GM18907 (cell line): Measurements from ENCODE around the gene GRIA2.
"Not testable (repeated sequence)": the region's sequence is repeated elsewhere in the genome, so short reads cannot be mapped to it uniquely, and the experiment has no call there.

Source experiments
- ATAC-seq: cut with Tn5 transposase; IDR thresholded peaks from one replicate; pipeline ENCODE4 v1.9.1; 2021; ENCODE audit warnings: mild to moderate bottlenecking, moderate library complexity; ENCODE audit not compliant: unreplicated experiment

GRIA2 gene

DNA sequence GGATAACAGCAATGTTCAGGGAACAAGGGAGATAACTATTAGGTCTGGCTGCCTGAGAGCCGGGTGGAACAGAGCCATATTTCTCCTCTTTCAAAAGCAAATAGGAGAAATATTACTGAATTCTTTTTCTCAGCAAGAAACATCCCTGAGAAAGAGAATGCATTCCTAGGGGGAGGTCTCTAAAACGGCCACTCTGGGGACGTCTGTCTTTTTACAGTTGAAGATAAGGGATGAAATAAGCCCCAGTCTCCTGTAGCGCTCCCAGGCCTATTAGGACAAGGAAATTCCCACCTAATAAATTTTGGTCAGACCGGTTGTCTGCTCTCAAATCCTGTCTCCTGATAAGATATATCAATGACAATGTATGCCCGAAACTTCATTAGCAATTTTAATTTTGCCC is 37.6 kb downstream of the GRIA2 start:
- ATAC-seq, result not testable (repeated sequence)

- no peak for ATAC-seq
Measured at GRCh38 chr4:157265281-157265680, 44.8 kb downstream of the GRIA2 start.

DNA sequence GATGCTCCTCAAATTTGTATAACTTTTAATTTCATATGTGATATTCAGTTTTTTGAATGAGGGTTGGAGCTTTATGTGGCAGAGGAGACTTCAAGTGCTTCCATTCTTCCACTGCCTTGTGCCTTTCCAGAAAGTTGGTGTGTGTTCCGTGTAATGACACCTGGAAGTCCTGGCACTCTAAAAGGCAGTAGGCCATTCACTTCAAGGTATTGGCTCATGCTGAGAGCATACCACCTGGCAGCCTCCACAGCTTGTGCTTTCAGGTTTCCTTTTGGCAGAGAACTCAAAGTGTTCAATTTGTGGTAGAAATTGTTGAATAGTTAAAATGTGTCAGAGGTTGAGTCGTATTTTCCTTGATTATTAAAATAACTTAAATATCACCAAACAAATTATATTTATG is 49.6 kb downstream of the GRIA2 start:
- no peak for ATAC-seq

- no peak for ATAC-seq
Measured at GRCh38 chr4:157270552-157270951, 50.0 kb downstream of the GRIA2 start.

- no peak for ATAC-seq
Measured at GRCh38 chr4:157271166-157271869, 50.8 kb downstream of the GRIA2 start.

DNA sequence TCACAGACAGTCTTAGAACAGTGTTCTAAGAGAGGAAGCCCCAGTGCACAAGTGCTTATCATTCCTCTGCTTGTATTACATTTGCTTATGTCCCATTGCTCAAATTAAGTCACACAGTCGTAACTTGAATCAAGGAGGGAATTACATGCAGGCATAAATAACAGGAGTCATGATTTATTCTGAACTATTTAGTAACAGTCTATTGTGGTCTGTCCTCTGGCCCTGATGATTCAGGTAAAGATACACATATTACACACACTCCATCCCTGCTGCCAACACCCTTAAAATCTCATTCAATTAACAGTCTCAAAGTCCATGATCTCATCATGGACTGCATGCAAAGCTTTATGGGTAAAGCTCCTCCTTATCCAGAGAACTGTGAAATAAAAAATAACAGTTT is 60.1 kb downstream of the GRIA2 start:
- ATAC-seq, result no peak

GRCh38 chr4:157282019-157282418 is 61.5 kb downstream of the GRIA2 start:
- ATAC-seq, result no peak

GRCh38 chr4:157287445-157287844 is 66.9 kb downstream of the GRIA2 start:
- no peak for ATAC-seq

DNA sequence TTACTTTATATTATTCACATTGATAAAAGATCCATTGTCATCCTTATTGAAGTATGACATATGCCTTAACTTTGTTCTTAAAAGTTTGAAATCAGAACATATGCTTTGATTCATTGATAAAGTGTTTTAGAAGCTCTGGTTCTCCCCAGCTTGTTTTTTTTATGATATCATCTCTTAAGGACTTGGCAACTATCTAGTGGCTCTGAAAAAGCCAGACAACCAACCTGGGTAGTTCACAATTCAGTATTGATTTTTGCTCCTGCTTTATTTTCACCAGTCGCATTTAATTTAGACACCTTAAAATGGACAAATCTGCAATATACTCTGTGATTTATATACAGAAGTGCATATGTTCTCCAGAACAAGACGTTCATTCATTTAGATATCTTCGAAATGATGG is 70.1 kb downstream of the GRIA2 start:
- no peak for ATAC-seq

GRCh38 chr4:157291071-157291470 is 70.5 kb downstream of the GRIA2 start:
- no peak for ATAC-seq

GRCh38 chr4:157293673-157294072 is 73.1 kb downstream of the GRIA2 start:
- ATAC-seq, result no peak

- no peak for ATAC-seq
Measured at GRCh38 chr4:157294575-157294974, 74.0 kb downstream of the GRIA2 start.

GRCh38 chr4:157300701-157301100 is 80.2 kb downstream of the GRIA2 start:
- ATAC-seq, result no peak

- ATAC-seq, result no peak
Measured at GRCh38 chr4:157303471-157303960, 83.0 kb downstream of the GRIA2 start.

GRCh38 chr4:157304769-157305168 is 84.2 kb downstream of the GRIA2 start:
- ATAC-seq, result no peak

- ATAC-seq, result no peak
Measured at GRCh38 chr4:157312702-157313101, 92.2 kb downstream of the GRIA2 start.

- no peak for ATAC-seq
Measured at GRCh38 chr4:157314906-157315305, 94.4 kb downstream of the GRIA2 start.

DNA sequence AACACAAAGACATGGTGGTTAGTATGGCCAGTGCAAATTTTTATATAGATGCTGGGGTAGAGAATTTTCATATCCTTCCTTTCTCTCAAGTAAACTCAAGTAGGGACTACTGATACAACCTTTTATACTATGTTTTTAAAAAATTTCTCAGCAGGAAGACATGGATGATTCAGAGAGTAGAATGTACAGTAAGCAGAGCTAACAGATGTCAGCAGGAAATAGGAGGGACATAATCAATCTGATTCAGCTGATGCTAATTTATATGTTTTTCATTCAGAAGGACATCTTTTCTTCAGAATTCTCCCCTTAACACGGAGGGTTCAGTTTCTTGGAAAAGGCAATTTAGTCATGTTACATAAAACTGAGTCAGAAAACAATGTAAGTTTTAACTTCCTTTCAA is 95.4 kb downstream of the GRIA2 start:
- ATAC-seq, result no peak

GRCh38 chr4:157320092-157320491 is 99.6 kb downstream of the GRIA2 start:
- ATAC-seq, result no peak

- no peak for ATAC-seq
Measured at GRCh38 chr4:157327666-157328065, 107.1 kb downstream of the GRIA2 start.

GRCh38 chr4:157357887-157358286 is 137.4 kb downstream of the GRIA2 start:
- no peak for ATAC-seq

GRCh38 chr4:157358439-157358838 is 137.9 kb downstream of the GRIA2 start:
- no peak for ATAC-seq

DNA sequence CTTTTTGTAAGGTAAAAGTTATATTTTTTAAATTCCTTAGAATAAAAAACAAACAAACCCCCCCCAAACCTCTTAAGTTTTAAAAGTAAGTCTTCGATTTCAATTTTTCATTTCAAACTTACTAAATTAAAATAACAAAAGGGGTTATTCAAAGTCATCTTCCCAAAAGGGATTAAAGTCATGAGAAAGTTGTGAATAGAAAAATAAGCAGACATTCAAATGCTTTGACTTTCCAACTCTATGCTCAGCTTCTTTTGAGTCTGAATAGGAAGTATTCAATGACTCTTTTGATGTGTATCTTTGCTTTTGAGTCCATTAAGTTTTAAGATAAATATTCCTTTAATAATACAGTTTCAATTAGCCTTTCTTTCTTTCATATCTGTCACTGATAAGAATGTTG is 138.3 kb downstream of the GRIA2 start:
- ATAC-seq, result no peak
